ENCODE results near the gene RFLNA. TPM values are rescaled to one million over a fixed set of nuclear protein-coding genes. Genes with fewer than 3 reads are reported as not detected.

Gene RFLNA
- total and polyA plus RNA-seq, 2 of the 4 experiments (the other 2 are of a cell fraction), result not detected

GRCh38 chr12:124289634-124290600 lies 5.0 kb upstream of the RFLNA start:
- Histone ChIP-seq H4K20me1 (ENCODE audit: insufficient read depth, low read length) (no peaks in the 10 kb centered on the region), H3K56ac (ENCODE audit: extremely low read depth, insufficient read depth, low read length) (no peak overlapping the region), H3K27me3 (ENCODE audit: control insufficient read depth, insufficient read depth, low read length) (peaks cover 37% of the 10 kb centered on the region), H2BK120ac (ENCODE audit: low read depth, low read length) (no peak overlapping the region), H3K14ac (replicated peaks; ENCODE audit: low read depth, low read length) (no peak overlapping the region), H4K8ac (ENCODE audit: low read depth in 2 of 2, low read length in 2 of 2) (no peak overlapping the region), H3K27ac (ENCODE audit: insufficient read depth, low read length) (no peak overlapping the region), H4K91ac (ENCODE audit: insufficient read depth, low read depth, low read length) (no peak overlapping the region), H3K36me3 (ENCODE audit: control insufficient read depth, insufficient read depth, low read length) (no peaks in the 10 kb centered on the region), H3K4me3 (ENCODE audit: insufficient read depth, low read depth, low read length) (no peak overlapping the region; the same call in 1 of the 2 replicates), H3K23ac (ENCODE audit: low read depth, low read length) (no peak overlapping the region), H4K5ac (ENCODE audit: low read depth, low read length) (no peak overlapping the region), H3K18ac (ENCODE audit: low read depth, low read length) (no peak overlapping the region), H3K4ac (ENCODE audit: low read depth, low read length) (no peak overlapping the region), H3K9me1 (ENCODE audit: insufficient read depth, low read length) (no peaks in the 10 kb centered on the region), H3K4me1 (ENCODE audit: control insufficient read depth, insufficient read depth, low read length) (peaks cover 10% of the 10 kb centered on the region), H2BK15ac (ENCODE audit: low read depth, low read length) (no peak overlapping the region), H3K4me2 (ENCODE audit: low read depth, low read length) (peak overlapping the region; percentile 81), H2AK5ac (ENCODE audit: low read depth, low read length) (no peak overlapping the region), H3K9me3 (ENCODE audit: control insufficient read depth, insufficient read depth, low read length) (peaks cover 6% of the 10 kb centered on the region), H2AFZ (replicated peaks; ENCODE audit: low read length, poor library complexity) (peak overlapping the region; percentile 85), H3K79me1 (ENCODE audit: low read depth in 1 of 2, low read length in 2 of 2) (no peaks in the 10 kb centered on the region), H3K9ac (ENCODE audit: low read depth, low read length) (no peak overlapping the region), H2AK9ac (replicated peaks; ENCODE audit: low read depth, low read length, poor library complexity) (peak overlapping the region; percentile 33), H2BK5ac (ENCODE audit: low read depth, low read length, poor library complexity, severe bottlenecking) (no peak overlapping the region), H2BK20ac (ENCODE audit: low read depth, low read length) (no peak overlapping the region)
- POLR2A ChIA-PET (ENCODE audit: unreplicated experiment), result no interaction called here
- TF ChIP-seq FOS (IDR thresholded peaks at IDR 0.05; ENCODE audit: low read depth, low read length), result peak; percentile 29; the same call in 1 of the 2 replicates
- no peak for TF ChIP-seq CEBPB (IDR thresholded peaks at IDR 0.05; ENCODE audit: low read depth, low read length)
- TF ChIP-seq POLR2A (IDR thresholded peaks at IDR 0.05; ENCODE audit: low read depth, low read length), result no peak
- no peak for TF ChIP-seq MAZ (IDR thresholded peaks at IDR 0.05; ENCODE audit: borderline replicate concordance, low read depth, low read length)
- TF ChIP-seq, protein P1, sequence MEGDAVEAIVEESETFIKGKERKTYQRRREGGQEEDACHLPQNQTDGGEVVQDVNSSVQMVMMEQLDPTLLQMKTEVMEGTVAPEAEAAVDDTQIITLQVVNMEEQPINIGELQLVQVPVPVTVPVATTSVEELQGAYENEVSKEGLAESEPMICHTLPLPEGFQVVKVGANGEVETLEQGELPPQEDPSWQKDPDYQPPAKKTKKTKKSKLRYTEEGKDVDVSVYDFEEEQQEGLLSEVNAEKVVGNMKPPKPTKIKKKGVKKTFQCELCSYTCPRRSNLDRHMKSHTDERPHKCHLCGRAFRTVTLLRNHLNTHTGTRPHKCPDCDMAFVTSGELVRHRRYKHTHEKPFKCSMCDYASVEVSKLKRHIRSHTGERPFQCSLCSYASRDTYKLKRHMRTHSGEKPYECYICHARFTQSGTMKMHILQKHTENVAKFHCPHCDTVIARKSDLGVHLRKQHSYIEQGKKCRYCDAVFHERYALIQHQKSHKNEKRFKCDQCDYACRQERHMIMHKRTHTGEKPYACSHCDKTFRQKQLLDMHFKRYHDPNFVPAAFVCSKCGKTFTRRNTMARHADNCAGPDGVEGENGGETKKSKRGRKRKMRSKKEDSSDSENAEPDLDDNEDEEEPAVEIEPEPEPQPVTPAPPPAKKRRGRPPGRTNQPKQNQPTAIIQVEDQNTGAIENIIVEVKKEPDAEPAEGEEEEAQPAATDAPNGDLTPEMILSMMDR (conservative IDR thresholded peaks at IDR 0.05; ENCODE audit: low read depth, low read length), result no peak
- TF ChIP-seq RAD21 (IDR thresholded peaks at IDR 0.05; ENCODE audit: low read length), result no peak
- TF ChIP-seq MAFK (IDR thresholded peaks at IDR 0.05; ENCODE audit: low read depth, low read length), result peak; percentile 92
- TF ChIP-seq, protein P2, sequence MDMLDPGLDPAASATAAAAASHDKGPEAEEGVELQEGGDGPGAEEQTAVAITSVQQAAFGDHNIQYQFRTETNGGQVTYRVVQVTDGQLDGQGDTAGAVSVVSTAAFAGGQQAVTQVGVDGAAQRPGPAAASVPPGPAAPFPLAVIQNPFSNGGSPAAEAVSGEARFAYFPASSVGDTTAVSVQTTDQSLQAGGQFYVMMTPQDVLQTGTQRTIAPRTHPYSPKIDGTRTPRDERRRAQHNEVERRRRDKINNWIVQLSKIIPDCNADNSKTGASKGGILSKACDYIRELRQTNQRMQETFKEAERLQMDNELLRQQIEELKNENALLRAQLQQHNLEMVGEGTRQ (IDR thresholded peaks at IDR 0.05; ENCODE audit: low read depth, low read length), result no peak; the same call in 1 of the 2 replicates
- TF ChIP-seq NFE2L2 (IDR thresholded peaks at IDR 0.05; ENCODE audit: low read depth, low read length), result no peak
- TF ChIP-seq RCOR1 (IDR thresholded peaks at IDR 0.05; ENCODE audit: insufficient replicate concordance, low read length), result no peak
- peak; percentile 43 for DNase-seq
- in situ Hi-C loops (cut with MboI; ENCODE audit: low sequenced_read_pairs), result no loop called here
- dilution Hi-C loops (cut with HindIII; ENCODE audit: low sequenced_read_pairs, unreplicated experiment), result no loop called here
- peak; percentile 80 for ATAC-seq (ENCODE audit: low read depth)
- 29% methylated on average over 8 of the region's 21 CpGs; no CpG with 5 or more reads in 1 of the 2 experiments for WGBS, 2 experiments (ENCODE audit: extremely low coverage in 2 of 2, insufficient read length in 1 of 2)
- CTCF ChIA-PET, result no interaction called here
- intact Hi-C loops (cut with micrococcal nuclease), result no loop called here
- BruUV-seq (replicated peaks), result no TSS peak

Measured in IMR-90 (cell line).